C4-2B (cell line): ENCODE measurements around the gene TAB3.

Source experiments
- H3K27ac ChIP-seq: fragments of 450-650 bp; 2 replicates; pipeline ENCODE4 v1.5.1; 2017
- CTCF ChIP-seq: fragments of 450-650 bp; conservative IDR thresholded peaks from 2 replicates; pipeline ENCODE4 v1.5.1; 2017; ENCODE audit warnings: mild to moderate bottlenecking
- ZFX ChIP-seq: fragments of 450-650 bp; IDR thresholded peaks from 2 replicates; pipeline ENCODE4 v1.6.1; 2017

TAB3 gene

GRCh38 chrX:30918480-30918879, 29.4 kb upstream of the TAB3 start:
- H3K27ac ChIP-seq: no peak overlapping the region
- TF ChIP-seq ZFX (no peak), CTCF (no peak)

GRCh38 chrX:30913492-30913891, 24.4 kb upstream of the TAB3 start:
- H3K27ac ChIP-seq: no peak overlapping the region
- TF ChIP-seq ZFX (no peak), CTCF (no peak)

- no peak for TF ChIP-seq CTCF
- TF ChIP-seq ZFX: no peak
- H3K27ac ChIP-seq: no peak overlapping the region
Observed at GRCh38 chrX:30910124-30910860, 21.2 kb upstream of the TAB3 start.

- TF ChIP-seq ZFX (no peak), CTCF (no peak)
- no peak overlapping the region for H3K27ac ChIP-seq
Observed at GRCh38 chrX:30906726-30907125, 17.7 kb upstream of the TAB3 start.

- no peak for TF ChIP-seq ZFX
- TF ChIP-seq CTCF: no peak
- H3K27ac ChIP-seq: no peak overlapping the region
Observed at GRCh38 chrX:30905321-30905720, 16.3 kb upstream of the TAB3 start.

GRCh38 chrX:30904632-30905031, 15.6 kb upstream of the TAB3 start:
- peak overlapping the region; percentile 39; the same call in 1 of the 2 replicates for H3K27ac ChIP-seq
- TF ChIP-seq ZFX (no peak), CTCF (no peak)

- H3K27ac ChIP-seq: no peak overlapping the region
- no peak for TF ChIP-seq ZFX
- no peak for TF ChIP-seq CTCF
Observed at GRCh38 chrX:30904186-30904585, 15.1 kb upstream of the TAB3 start.
